ENCODE measurements around the gene CLEC3A.
"Not testable (repeated sequence)": the region's sequence is repeated elsewhere in the genome, so short reads cannot be mapped to it uniquely, and the experiment has no call there.

The CLEC3A gene

DNA sequence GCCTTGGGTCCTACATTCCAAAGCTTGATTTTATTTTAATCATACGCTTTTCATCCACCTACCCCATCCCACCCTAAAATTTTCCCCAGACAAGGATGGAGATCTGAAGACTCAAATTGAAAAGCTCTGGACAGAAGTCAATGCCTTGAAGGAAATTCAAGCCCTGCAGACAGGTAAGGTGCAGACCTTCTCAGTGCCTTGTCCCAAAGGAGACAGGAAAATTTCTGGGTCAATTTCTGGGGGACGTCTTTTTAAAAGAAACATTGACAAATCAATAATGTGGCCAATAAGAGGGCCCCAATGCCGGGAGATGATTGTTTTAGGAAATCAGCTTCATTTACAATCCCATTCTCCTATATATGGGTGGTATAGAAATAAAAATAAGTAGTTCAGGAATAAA is 5.7 kb downstream of the CLEC3A start:
- DNase-seq (ENCODE audit: low spot score) = no peak

DNA sequence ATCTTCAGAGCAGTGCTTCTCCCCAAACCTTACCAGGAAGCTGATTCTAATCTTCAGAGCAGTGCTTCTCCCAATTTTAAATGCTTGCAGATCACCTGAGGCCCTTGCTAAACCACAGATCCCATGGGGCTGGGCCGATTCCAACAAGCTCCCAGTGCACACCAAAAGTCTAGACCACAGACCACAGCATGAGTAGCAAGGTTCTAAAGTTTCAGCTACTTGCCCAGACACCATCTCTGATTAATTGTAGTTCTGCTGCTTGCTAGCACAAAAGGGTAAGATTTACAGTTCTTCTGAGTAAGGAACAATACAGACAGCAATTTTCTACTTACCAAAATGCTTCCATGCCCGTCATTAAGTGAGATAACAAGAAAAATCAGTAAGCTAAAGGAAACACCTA is 12.2 kb downstream of the CLEC3A start:
- DNase-seq (ENCODE audit: low spot score) = no peak

DNA sequence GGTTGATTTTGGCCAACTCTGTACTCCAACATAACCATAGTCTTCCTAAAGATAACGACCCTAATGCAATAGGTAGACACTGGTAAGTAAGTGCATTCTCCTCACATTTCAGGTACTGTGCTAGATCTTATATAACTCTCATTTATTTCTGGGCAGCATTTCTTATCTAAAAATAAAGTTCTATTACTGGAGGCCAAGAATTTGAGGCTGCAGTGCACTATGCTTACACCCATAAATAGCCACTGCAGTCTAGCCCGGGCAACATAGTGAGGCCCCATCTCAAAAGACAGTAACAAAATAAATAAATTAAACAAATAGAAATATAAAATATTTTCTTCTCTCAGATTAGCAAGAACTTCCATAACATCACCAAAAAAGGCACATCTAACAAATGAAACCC is 12.7 kb downstream of the CLEC3A start:
- no peak for DNase-seq (ENCODE audit: low spot score)

GRCh38 chr16:78040396-78040795 is 18.0 kb downstream of the CLEC3A start:
- no peak for DNase-seq (ENCODE audit: low spot score)

GRCh38 chr16:78045865-78046581 is 23.7 kb downstream of the CLEC3A start:
- peak; percentile 56 for DNase-seq (ENCODE audit: low spot score)

DNA sequence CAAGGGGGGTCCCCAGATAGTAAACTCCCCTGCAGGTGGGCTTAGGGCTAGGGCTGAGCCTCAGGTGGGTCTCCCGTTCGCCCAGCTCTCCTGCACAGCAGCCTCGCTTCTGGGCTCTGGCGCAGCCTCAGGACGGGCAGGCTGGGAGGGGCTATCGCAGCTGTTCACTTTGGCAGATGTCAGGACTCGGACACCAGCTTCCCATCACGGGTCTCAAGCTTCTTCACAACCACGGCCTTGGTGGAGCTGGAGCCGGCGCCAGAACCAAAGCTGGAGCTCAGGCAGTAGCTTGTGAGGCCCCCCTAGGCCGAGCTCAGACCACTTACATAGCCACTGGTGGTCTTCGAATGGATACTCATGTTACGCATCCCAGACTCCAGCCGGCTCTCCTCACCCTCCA is 26.0 kb downstream of the CLEC3A start:
- no peak for DNase-seq (ENCODE audit: low spot score)

- DNase-seq (ENCODE audit: low spot score) = no peak
Observed at GRCh38 chr16:78050734-78051400, 28.5 kb downstream of the CLEC3A start.

GRCh38 chr16:78057803-78058564 is 35.6 kb downstream of the CLEC3A start:
- no peak for DNase-seq (ENCODE audit: low spot score)

DNA sequence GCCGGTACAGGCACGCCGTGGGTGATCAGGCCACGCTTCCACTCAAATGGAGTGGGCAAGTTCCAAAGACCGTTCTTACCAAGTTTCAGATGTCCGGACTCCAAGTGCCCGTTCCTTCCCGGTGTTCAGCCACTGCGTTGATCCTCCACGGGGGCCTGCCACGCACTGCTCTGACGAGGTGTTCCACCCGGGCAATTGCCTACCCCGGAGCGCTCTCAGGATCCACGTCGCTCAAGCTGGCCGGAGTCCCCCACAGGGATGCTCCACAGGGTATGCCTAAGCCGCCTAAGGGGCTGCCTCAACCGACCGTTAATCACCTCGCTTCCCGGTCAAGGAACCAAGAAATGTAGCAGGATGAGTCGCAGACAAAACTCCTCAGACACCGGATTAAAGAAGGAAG is 37.5 kb downstream of the CLEC3A start:
- not testable (repeated sequence) for DNase-seq (ENCODE audit: low spot score)

GRCh38 chr16:78060295-78060694 is 37.9 kb downstream of the CLEC3A start:
- no peak for DNase-seq (ENCODE audit: low spot score)

GRCh38 chr16:78060809-78061208 is 38.5 kb downstream of the CLEC3A start:
- no peak for DNase-seq (ENCODE audit: low spot score)

GRCh38 chr16:78065319-78065718 is 43.0 kb downstream of the CLEC3A start:
- DNase-seq (ENCODE audit: low spot score) = no peak

GRCh38 chr16:78069913-78070312 is 47.6 kb downstream of the CLEC3A start:
- DNase-seq (ENCODE audit: low spot score) = no peak

DNA sequence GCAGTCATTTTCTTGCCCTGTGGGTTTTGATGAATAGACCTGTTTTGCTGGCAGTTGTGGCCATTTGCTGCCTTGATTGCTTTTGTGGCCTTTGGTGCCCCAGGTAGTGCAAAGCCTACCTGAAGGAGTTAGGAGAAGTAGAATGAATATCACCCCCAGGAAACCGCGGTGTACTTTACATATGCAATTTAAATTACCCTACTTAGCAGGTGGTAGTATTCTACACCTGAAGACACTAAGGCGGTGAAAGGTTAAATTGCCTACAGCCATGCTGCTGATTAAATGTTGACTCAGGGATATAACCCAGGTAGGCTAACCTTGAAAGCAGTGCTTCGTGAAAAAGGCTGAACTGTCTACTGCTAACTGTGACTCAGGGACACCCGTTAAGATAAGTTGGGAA is 49.9 kb downstream of the CLEC3A start:
- no peak for DNase-seq (ENCODE audit: low spot score)

GRCh38 chr16:78075800-78076199 is 53.5 kb downstream of the CLEC3A start:
- DNase-seq (ENCODE audit: low spot score) = no peak

- no peak for DNase-seq (ENCODE audit: low spot score)
Observed at GRCh38 chr16:78081341-78081740, 59.0 kb downstream of the CLEC3A start.
